ENCODE measurements around the gene DHX34.
A peak's percentile ranks its signal among the peaks of the same experiment; 100 is the strongest.

- TF ChIP-seq EP300 (IDR thresholded peaks at IDR 0.05) (no peak), CTCF (IDR thresholded peaks at IDR 0.05) (peak in 4 of 7 experiments; percentile 11 to 20 (median 13)), POLR2A (IDR thresholded peaks at IDR 0.05) (no peak), POLR2AphosphoS5 (IDR thresholded peaks at IDR 0.05) (no peak)
Observed at GRCh38 chr19:47430041-47430802, 81.1 kb downstream of the DHX34 start.
